A549 (cell line): ENCODE results near the gene CD300E. TPM values are rescaled to one million over a fixed set of nuclear protein-coding genes. Genes with fewer than 3 reads are reported as not detected.

Source experiments
- ATAC-seq, 2 experiments: fragments of 200-7000 bp in 1 of 2; fragments of >200 bp in 1 of 2; cut with Nextera tagmentation in 1 of 2; cut with Tn5 transposase in 1 of 2; 3 replicates each; pipeline versions ENCODE4 v1.8.0 to v1.9.1; 2018 to 2020; ENCODE audit warnings: mild to moderate bottlenecking in 1 of 2, moderate library complexity in 1 of 2
- CTCF ChIA-PET: fragments of 300-600 bp; sonication (Branson Sonifier 250); formaldehyde crosslinking; extraction: SDS; loops from one replicate; lab custom pipeline; 2021; ENCODE audit warnings: antibody characterized with exemption, inconsistent platforms; lab: Yijun Ruan, JAX
- POLR2A ChIA-PET: fragments of 350-600 bp; formaldehyde crosslinking; extraction: SDS; loops from one replicate; lab custom pipeline; 2021; ENCODE audit warnings: antibody characterized with exemption, inconsistent platforms; lab: Yijun Ruan, JAX
- DNase-seq, 2 experiments: peaks; one replicate each; pipeline versions ENCODE4 v3.0.0 to v3.0.0-alpha.2; 2011 to 2016; ENCODE audit warnings: low read depth in 1 of 2, low spot score in 1 of 2
- FAIRE-seq: peaks from 2 replicates; lab custom pipeline; 2011; peaks lifted over from hg19 to GRCh38; lab: Jason Lieb, UNC
- H3K27ac ChIP-seq, 2 experiments: fragments of >200 bp; sonication (Bioruptor Twin); formaldehyde crosslinking; 3 replicates each; pipeline ENCODE4 v1.5.1; 2016 to 2017
- H3K4me1 ChIP-seq: fragments of >200 bp; sonication (Bioruptor Twin); formaldehyde crosslinking; 3 replicates; pipeline ENCODE4 v1.6.1; 2016
- H3K4me2 ChIP-seq: fragments of >200 bp; sonication (Bioruptor Twin); formaldehyde crosslinking; 3 replicates; pipeline ENCODE4 v1.6.1; 2016
- H3K4me3 ChIP-seq: fragments of >200 bp; sonication (Bioruptor Twin); formaldehyde crosslinking; 3 replicates; pipeline ENCODE4 v1.5.1; 2016
- H3K9me3 ChIP-seq: fragments of >200 bp; sonication (Bioruptor Twin); formaldehyde crosslinking; 3 replicates; pipeline ENCODE4 v1.6.1; 2016
- CHD2 ChIP-seq: fragments of 150-350 bp; IDR thresholded peaks from 2 replicates; pipeline ENCODE4 v1.6.1; 2014; ENCODE audit warnings: low read length; ENCODE audit not compliant: partially characterized antibody
- EHF ChIP-seq: fragments of 250-450 bp; sonication (Bioruptor Pico); IDR thresholded peaks from 2 replicates; pipeline ENCODE4 v1.5.0; 2020; ENCODE audit warnings: mild to moderate bottlenecking
- EP300 ChIP-seq, 2 experiments: fragments of >200 bp; sonication (Bioruptor Twin); formaldehyde crosslinking; IDR thresholded peaks; 2 replicates in 1 of 2; 3 replicates in 1 of 2; pipeline ENCODE4 v1.6.1; 2016 to 2017
- FOSL2 ChIP-seq, 2 experiments: fragments of 450-650 bp in 1 of 2; fragments of >200 bp in 1 of 2; sonication (Bioruptor Twin) in 1 of 2; formaldehyde crosslinking; IDR thresholded peaks; 2 replicates each; pipeline versions ENCODE4 v1.5.0 to v1.6.1; 2016 to 2020; ENCODE audit warnings: mild to moderate bottlenecking in 1 of 2, moderate library complexity in 1 of 2
- GATA3 ChIP-seq: IDR thresholded peaks from 2 replicates; pipeline ENCODE4 v1.6.1; 2012; ENCODE audit warnings: borderline replicate concordance
- HEYL ChIP-seq: fragments of 250-450 bp; sonication (Bioruptor Pico); IDR thresholded peaks from 2 replicates; pipeline ENCODE4 v1.8.0; 2021; ENCODE audit warnings: mild to moderate bottlenecking, moderate library complexity
- HOXB13 ChIP-seq: fragments of 250-450 bp; sonication (Bioruptor Pico); IDR thresholded peaks from 2 replicates; pipeline ENCODE4 v1.5.0; 2020; ENCODE audit warnings: low read depth, mild to moderate bottlenecking, moderate library complexity
- JUN ChIP-seq, 2 experiments: fragments of >200 bp; sonication (Bioruptor Twin); formaldehyde crosslinking; IDR thresholded peaks; 2 replicates in 1 of 2; 3 replicates in 1 of 2; pipeline ENCODE4 v1.6.1; 2016 to 2017
- JUNB ChIP-seq: fragments of >200 bp; sonication (Bioruptor Twin); formaldehyde crosslinking; IDR thresholded peaks from 2 replicates; pipeline ENCODE4 v1.6.1; 2016
- KDM1A ChIP-seq: fragments of 200-600 bp; sonication (generic); IDR thresholded peaks from 2 replicates; pipeline ENCODE4 v1.6.1; 2016; ENCODE audit warnings: low read depth, mild to moderate bottlenecking
- KDM5A ChIP-seq: fragments of 200-600 bp; sonication (generic); IDR thresholded peaks from 2 replicates; pipeline ENCODE4 v1.6.1; 2016; ENCODE audit warnings: antibody characterized with exemption, mild to moderate bottlenecking
- MAFK ChIP-seq: fragments of 450-650 bp; IDR thresholded peaks from 2 replicates; pipeline ENCODE4 v1.6.1; 2014; ENCODE audit not compliant: partially characterized antibody
- MAZ ChIP-seq: fragments of 150-350 bp; IDR thresholded peaks from 2 replicates; pipeline ENCODE4 v1.6.1; 2014; ENCODE audit warnings: antibody characterized with exemption, low read depth, low read length, borderline replicate concordance
- NFE2L2 ChIP-seq: fragments of 150-350 bp; conservative IDR thresholded peaks from 2 replicates; pipeline ENCODE4 v1.6.1; 2014; ENCODE audit warnings: low read length
- NPAS2 ChIP-seq: fragments of 250-450 bp; sonication (Bioruptor Pico); IDR thresholded peaks from 2 replicates; pipeline ENCODE4 v1.8.0; 2022; ENCODE audit warnings: mild to moderate bottlenecking, moderate library complexity, borderline replicate concordance
- NR3C1 ChIP-seq: fragments of >200 bp; sonication (Bioruptor Twin); formaldehyde crosslinking; IDR thresholded peaks from 3 replicates; pipeline ENCODE4 v1.6.1; 2017
- PHF8 ChIP-seq: fragments of 200-600 bp; sonication (generic); IDR thresholded peaks from 2 replicates; pipeline ENCODE4 v1.6.1; 2016; ENCODE audit warnings: low read depth, mild to moderate bottlenecking, antibody characterized with exemption, moderate library complexity, borderline replicate concordance
- RAD21 ChIP-seq, 2 experiments: fragments of >200 bp in 1 of 2; sonication (Bioruptor Twin) in 1 of 2; formaldehyde crosslinking in 1 of 2; IDR thresholded peaks in 1 of 2; conservative IDR thresholded peaks in 1 of 2; 2 replicates in 1 of 2; 3 replicates in 1 of 2; pipeline ENCODE4 v1.6.1; 2012 to 2018; ENCODE audit warnings: inconsistent platforms in 1 of 2
- RARB ChIP-seq: fragments of 250-450 bp; sonication (Bioruptor Pico); IDR thresholded peaks from 2 replicates; pipeline ENCODE4 v1.8.0; 2021; ENCODE audit warnings: mild to moderate bottlenecking, moderate library complexity
- RCOR1 ChIP-seq: fragments of 150-350 bp; IDR thresholded peaks from 2 replicates; pipeline ENCODE4 v1.6.1; 2014; ENCODE audit warnings: antibody characterized with exemption, low read length, low read depth
- RNF2 ChIP-seq: fragments of 200-600 bp; sonication (generic); IDR thresholded peaks from 2 replicates; pipeline ENCODE4 v1.6.1; 2016; ENCODE audit warnings: low read depth, mild to moderate bottlenecking, antibody characterized with exemption, moderate library complexity, borderline replicate concordance
- SREBF2 ChIP-seq: fragments of 450-650 bp; IDR thresholded peaks from 2 replicates; pipeline ENCODE4 v1.6.1; 2014; ENCODE audit warnings: mild to moderate bottlenecking, moderate library complexity
- TFCP2L1 ChIP-seq: fragments of 250-450 bp; sonication (Bioruptor Pico); IDR thresholded peaks from 2 replicates; pipeline ENCODE4 v1.5.0; 2021; ENCODE audit warnings: mild to moderate bottlenecking
- ZFP36 ChIP-seq: fragments of 450-650 bp; IDR thresholded peaks from 2 replicates; pipeline ENCODE4 v1.6.1; 2014; ENCODE audit warnings: borderline replicate concordance; ENCODE audit not compliant: partially characterized antibody
- WGBS: methylation state at CpG from one replicate; pipeline ENCODE4 v1.1.6; 2017; ENCODE audit errors: missing lambda C conversion rate; 5-methylcytosine and 5-hydroxymethylcytosine counted together
- polyA plus RNA-seq, 4 experiments: library from polyadenylated mRNA; depleted of rRNA in 3 of 4; stranded (reverse); fragments of >200 nt; fragmentation: RNase III in 1 of 4; extraction: RNeasy Plus Mini Kit Qiagen cat#74134 plus additional on column Dnase treatment in 1 of 4; gene quantifications; 2 replicates in 3 of 4; 3 replicates in 1 of 4; pipeline ENCODE4 v1.2.3, GENCODE V29; 2011 to 2017
- TF ChIP-seq, protein P1 (sequence below): fragments of >200 bp; sonication (Bioruptor Twin); formaldehyde crosslinking; IDR thresholded peaks from 2 replicates; pipeline ENCODE4 v1.6.1; 2016
- TF ChIP-seq, protein P2 (sequence below): fragments of 250-450 bp; sonication (Bioruptor Pico); IDR thresholded peaks from 2 replicates; pipeline ENCODE4 v1.5.0; 2020; ENCODE audit warnings: low read depth, mild to moderate bottlenecking, moderate library complexity
- TF ChIP-seq, protein P3 (sequence below): fragments of 150-350 bp; IDR thresholded peaks from 2 replicates; pipeline ENCODE4 v1.6.1; 2014; ENCODE audit warnings: low read depth, mild to moderate bottlenecking, low read length
- TF ChIP-seq, protein P4 (sequence below): IDR thresholded peaks from 2 replicates; pipeline ENCODE4 v1.6.1; 2012

Gene CD300E
- polyA plus RNA-seq, 2 of the 4 experiments (the other 2 are of a cell fraction) = not detected

DNA sequence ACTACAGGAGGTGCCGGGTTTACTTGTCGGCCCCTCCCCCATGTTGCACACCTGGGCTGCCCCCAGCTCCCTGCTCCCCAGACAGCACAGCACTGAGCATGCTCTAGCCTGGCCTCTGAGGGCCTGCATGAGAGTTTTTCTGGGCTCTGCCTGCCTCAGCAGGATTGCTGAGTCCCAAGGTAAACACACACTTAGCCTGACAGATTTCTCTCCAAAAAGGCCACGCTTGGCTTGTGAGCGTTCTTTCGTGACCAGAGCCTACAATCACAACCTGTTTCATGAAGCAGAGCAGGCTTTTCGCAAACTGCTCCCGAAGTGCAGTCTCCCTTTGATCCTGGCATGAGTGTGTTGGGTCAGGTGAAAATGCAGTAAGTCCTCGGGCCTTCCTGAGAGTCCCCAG is 9.8 kb upstream of the CD300E start:
- ATAC-seq = no peak
- CTCF ChIA-PET = interaction anchor here (2.0 to 2.8 kb wide), 3 partner anchors 9 to 158 kb away, joined by 7 to 11 read pairs (median 9); partner anchors contain the start of gene CD300E

DNA sequence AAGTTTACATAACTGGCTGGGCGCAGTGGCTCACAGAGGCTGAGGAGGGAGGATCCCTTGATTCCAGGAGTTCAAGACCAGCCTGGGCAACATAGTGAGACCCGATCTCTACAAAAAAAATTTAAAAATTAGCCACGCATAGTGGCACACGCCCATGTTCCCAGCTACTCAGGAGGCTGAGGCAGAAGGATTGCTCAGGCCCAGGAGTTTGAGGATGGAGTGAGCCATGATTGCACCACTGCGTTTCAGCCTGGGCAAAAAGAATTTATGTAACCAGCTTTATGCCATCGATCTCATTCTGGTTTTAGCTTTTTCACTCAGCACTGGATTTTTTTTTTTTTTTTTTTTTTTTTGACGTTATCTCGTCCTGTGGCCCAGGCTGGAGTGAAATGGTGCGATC is 9.1 kb upstream of the CD300E start:
- Histone ChIP-seq H3K9me3 (peaks cover 9% of the 10 kb centered on the region; the same call in 1 of the 3 replicates), H3K4me1 (no peaks in the 10 kb centered on the region), H3K27ac (no peak overlapping the region)
- WGBS = 67% methylated on average over 9 of the region's 9 CpGs
- ATAC-seq = peak in 1 of 2 experiments; percentile 22; a peak in 1 of 6 replicates
- CTCF ChIA-PET = interaction anchor here (0.8 to 2.8 kb wide), 9 partner anchors 9 to 1110 kb away, joined by 3 to 11 read pairs (median 3); partner anchors contain the start of gene CD300E
- FAIRE-seq = no peak
- TF ChIP-seq RARB (CRISPR knock-in tag) (no peak), GATA3 (no peak), RAD21 (conservative IDR thresholded peaks at IDR 0.05 in 1 of 2, IDR thresholded peaks at IDR 0.05 in 1 of 2) (no peak), EHF (CRISPR knock-in tag) (no peak), JUNB (no peak), MAFK (no peak), RCOR1 (no peak), ZFP36 (no peak), SREBF2 (no peak), EP300 (IDR thresholded peaks at IDR 0.05) (no peak), HEYL (no peak), HOXB13 (CRISPR knock-in tag) (no peak), NPAS2 (no peak), NFE2L2 (no peak), KDM5A (no peak), MAZ (no peak), NR3C1 (no peak)
- TF ChIP-seq, all 56 proteins: peak for 0
- POLR2A ChIA-PET = no interaction called here
- peak overlapping the region; percentile 55 for H3K4me2 ChIP-seq
- no peak overlapping the region for H3K4me3 ChIP-seq
- DNase-seq = no peak

More for the DNA sequence above, 9.8 kb upstream of the CD300E start:
- no peak for TF ChIP-seq RNF2
- TF ChIP-seq HOXB13 (CRISPR knock-in tag) = no peak
- TF ChIP-seq, protein P1, sequence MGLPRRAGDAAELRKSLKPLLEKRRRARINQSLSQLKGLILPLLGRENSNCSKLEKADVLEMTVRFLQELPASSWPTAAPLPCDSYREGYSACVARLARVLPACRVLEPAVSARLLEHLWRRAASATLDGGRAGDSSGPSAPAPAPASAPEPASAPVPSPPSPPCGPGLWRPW = no peak
- no peak for TF ChIP-seq TFCP2L1 (CRISPR knock-in tag)
- no peak for TF ChIP-seq KDM1A
- no peak for TF ChIP-seq GATA3
- TF ChIP-seq CHD2 = no peak
- TF ChIP-seq, protein P2, sequence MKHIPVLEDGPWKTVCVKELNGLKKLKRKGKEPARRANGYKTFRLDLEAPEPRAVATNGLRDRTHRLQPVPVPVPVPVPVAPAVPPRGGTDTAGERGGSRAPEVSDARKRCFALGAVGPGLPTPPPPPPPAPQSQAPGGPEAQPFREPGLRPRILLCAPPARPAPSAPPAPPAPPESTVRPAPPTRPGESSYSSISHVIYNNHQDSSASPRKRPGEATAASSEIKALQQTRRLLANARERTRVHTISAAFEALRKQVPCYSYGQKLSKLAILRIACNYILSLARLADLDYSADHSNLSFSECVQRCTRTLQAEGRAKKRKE (CRISPR knock-in tag) = no peak
- no peak for TF ChIP-seq FOSL2 (IDR thresholded peaks at IDR 0.05)
- TF ChIP-seq FOSL2 (CRISPR knock-in tag; IDR thresholded peaks at IDR 0.05) = no peak
- TF ChIP-seq, protein P3, sequence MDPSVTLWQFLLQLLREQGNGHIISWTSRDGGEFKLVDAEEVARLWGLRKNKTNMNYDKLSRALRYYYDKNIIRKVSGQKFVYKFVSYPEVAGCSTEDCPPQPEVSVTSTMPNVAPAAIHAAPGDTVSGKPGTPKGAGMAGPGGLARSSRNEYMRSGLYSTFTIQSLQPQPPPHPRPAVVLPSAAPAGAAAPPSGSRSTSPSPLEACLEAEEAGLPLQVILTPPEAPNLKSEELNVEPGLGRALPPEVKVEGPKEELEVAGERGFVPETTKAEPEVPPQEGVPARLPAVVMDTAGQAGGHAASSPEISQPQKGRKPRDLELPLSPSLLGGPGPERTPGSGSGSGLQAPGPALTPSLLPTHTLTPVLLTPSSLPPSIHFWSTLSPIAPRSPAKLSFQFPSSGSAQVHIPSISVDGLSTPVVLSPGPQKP = no peak
- TF ChIP-seq, protein P4, sequence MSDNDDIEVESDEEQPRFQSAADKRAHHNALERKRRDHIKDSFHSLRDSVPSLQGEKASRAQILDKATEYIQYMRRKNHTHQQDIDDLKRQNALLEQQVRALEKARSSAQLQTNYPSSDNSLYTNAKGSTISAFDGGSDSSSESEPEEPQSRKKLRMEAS = no peak
- TF ChIP-seq JUNB = no peak
- TF ChIP-seq NFE2L2 = no peak
- TF ChIP-seq JUN (IDR thresholded peaks at IDR 0.05) = no peak
- no peak for TF ChIP-seq HEYL
- no peak for TF ChIP-seq MAFK
- TF ChIP-seq PHF8 = no peak
- H3K4me3 ChIP-seq = no peak overlapping the region
- DNase-seq = no peak
- POLR2A ChIA-PET = no interaction called here
- no peak overlapping the region for H3K4me2 ChIP-seq
- no peak for FAIRE-seq
- H3K27ac ChIP-seq = no peak overlapping the region
- no peaks in the 10 kb centered on the region for H3K4me1 ChIP-seq
- peaks cover 8% of the 10 kb centered on the region; the same call in 1 of the 3 replicates for H3K9me3 ChIP-seq
- 69% methylated on average over 8 of the region's 8 CpGs for WGBS
